K562 (cell line): Measurements from ENCODE around the gene ACOT13. TPM values are rescaled to one million over a fixed set of nuclear protein-coding genes. Genes with fewer than 3 reads are reported as not detected.

ENCODE experiments used
- ATAC-seq: fragments of 200-7000 bp; cut with Tn5 transposase; 3 replicates; pipeline ENCODE4 v1.9.1; 2020; ENCODE audit warnings: moderate library complexity
- BruUV-seq: library from RNA; stranded (reverse); fragments of 400-500 nt; replicated peaks from 2 replicates; lab custom pipeline; 2021; lab: Mats Ljungman, UMichigan
- CTCF ChIA-PET: fragments of 300-600 bp; formaldehyde crosslinking; extraction: SDS; loops from one replicate; lab custom pipeline; 2021; ENCODE audit warnings: low intra/inter-chr PET ratio; lab: Yijun Ruan, JAX
- POLR2A ChIA-PET: fragments of 300-600, 350-650 bp; sonication (Branson Sonifier 250); formaldehyde crosslinking; extraction: SDS; loops from one replicate; lab custom pipeline; 2021; ENCODE audit warnings: antibody characterized with exemption, inconsistent platforms; lab: Yijun Ruan, JAX
- DNase-seq, 4 experiments: peaks; one replicate each; pipeline versions ENCODE4 v3.0.0 to v3.0.0-alpha.2; 2011 to 2018; ENCODE audit warnings: low spot score in 3 of 4, mixed read lengths in 3 of 4; ENCODE audit errors: extremely low read depth in 1 of 4
- FAIRE-seq: peaks from 2 replicates; lab custom pipeline; 2011; peaks lifted over from hg19 to GRCh38; lab: Jason Lieb, UNC
- H2AFZ ChIP-seq: 2 replicates; pipeline ENCODE4 v1.6.0; 2011; ENCODE audit warnings: low read depth, low read length, control low read depth, inconsistent platforms
- H3K27ac ChIP-seq: fragments of 200-600 bp; 3 replicates; pipeline ENCODE4 v1.8.0; 2011; ENCODE audit warnings: low read depth, mild to moderate bottlenecking, control low read depth, inconsistent platforms, low read length, moderate library complexity, mixed read lengths; ENCODE audit errors: extremely low read depth
- H3K27me3 ChIP-seq, 2 experiments: fragments of 300-600 bp in 1 of 2; 2 replicates in 1 of 2; 3 replicates in 1 of 2; pipeline versions ENCODE4 v1.6.0 to v1.8.0; 2011; ENCODE audit warnings: inconsistent platforms in 2 of 2, low read length in 2 of 2, mild to moderate bottlenecking in 1 of 2, mixed read lengths in 1 of 2, moderate library complexity in 1 of 2; ENCODE audit not compliant: control insufficient read depth in 2 of 2, insufficient read depth in 2 of 2
- H3K36me3 ChIP-seq: fragments of 300-600 bp; 3 replicates; pipeline ENCODE4 v1.8.0; 2011; ENCODE audit warnings: mild to moderate bottlenecking, low read length, inconsistent platforms; ENCODE audit not compliant: control insufficient read depth, insufficient read depth
- H3K4me1 ChIP-seq, 2 experiments: fragments of 200-600 bp in 1 of 2; replicated peaks in 1 of 2; 2 replicates in 1 of 2; 3 replicates in 1 of 2; pipeline versions ENCODE4 v1.5.1 to v1.8.0; 2011; ENCODE audit warnings: inconsistent platforms in 2 of 2, low read length in 2 of 2, mild to moderate bottlenecking in 1 of 2, mixed read lengths in 1 of 2, moderate library complexity in 1 of 2; ENCODE audit not compliant: control insufficient read depth in 2 of 2, insufficient read depth in 2 of 2
- H3K4me2 ChIP-seq: 2 replicates; pipeline ENCODE4 v1.6.1; 2011; ENCODE audit warnings: low read length, control low read depth, inconsistent platforms, mixed read lengths; ENCODE audit not compliant: insufficient read depth
- H3K4me3 ChIP-seq: fragments of 200-600 bp; sonication (generic), shearing (Covaris generic); 2 replicates; pipeline ENCODE4 v1.5.1; 2016; ENCODE audit warnings: control low read depth, inconsistent platforms
- H3K79me2 ChIP-seq: fragments of 200-600 bp; 3 replicates; pipeline ENCODE4 v1.8.0; 2011; ENCODE audit warnings: low read length, inconsistent platforms; ENCODE audit not compliant: control insufficient read depth, insufficient read depth
- H3K9ac ChIP-seq, 2 experiments: 2 replicates each; pipeline versions ENCODE4 v1.6.0 to v1.6.1; 2011; ENCODE audit warnings: low read depth in 2 of 2, low read length in 2 of 2, control low read depth in 1 of 2, inconsistent platforms in 1 of 2, mild to moderate bottlenecking in 1 of 2, mixed read lengths in 1 of 2; ENCODE audit not compliant: insufficient read depth in 1 of 2
- H3K9me1 ChIP-seq: one replicate; pipeline ENCODE4 v1.6.0; 2011; ENCODE audit warnings: inconsistent platforms, mild to moderate bottlenecking, low read length, moderate library complexity; ENCODE audit not compliant: control insufficient read depth, insufficient read depth
- H3K9me3 ChIP-seq: replicated peaks from 2 replicates; pipeline ENCODE4 v1.5.1; 2011; ENCODE audit warnings: low read depth, low read length, inconsistent platforms; ENCODE audit not compliant: control insufficient read depth, insufficient read depth
- H4K20me1 ChIP-seq: replicated peaks from 2 replicates; pipeline ENCODE4 v1.6.1; 2011; ENCODE audit warnings: low read length, inconsistent platforms, mixed read lengths; ENCODE audit not compliant: control insufficient read depth, insufficient read depth
- BRCA1 ChIP-seq, 2 experiments: fragments of 450-650 bp in 1 of 2; sonication (generic) in 1 of 2; formaldehyde crosslinking in 1 of 2; IDR thresholded peaks; 2 replicates each; pipeline versions ENCODE4 v1.5.0 to v1.6.1; 2017 to 2020; ENCODE audit warnings: mild to moderate bottlenecking in 1 of 2, missing genetic modification reagents in 1 of 2
- CBX3 ChIP-seq, 2 experiments: IDR thresholded peaks; 1 replicate in 1 of 2; 2 replicates in 1 of 2; pipeline ENCODE4 v1.6.1; 2012; ENCODE audit warnings: inconsistent platforms in 2 of 2, low read length in 2 of 2, borderline replicate concordance in 1 of 2, control low read depth in 1 of 2
- CHD1 ChIP-seq: fragments of 200-600 bp; sonication (generic); IDR thresholded peaks from one replicate; pipeline ENCODE4 v1.6.1; 2012; ENCODE audit warnings: mild to moderate bottlenecking, moderate library complexity, low read length, inconsistent platforms
- CREM ChIP-seq: IDR thresholded peaks from 2 replicates; pipeline ENCODE4 v1.6.1; 2014; ENCODE audit warnings: antibody characterized with exemption, low read depth
- ESRRB ChIP-seq: fragments of 250-450 bp; sonication (Bioruptor Pico); IDR thresholded peaks from 2 replicates; pipeline ENCODE4 v1.5.0; 2020; ENCODE audit warnings: mild to moderate bottlenecking, moderate library complexity, borderline replicate concordance
- MAFF ChIP-seq: IDR thresholded peaks from 2 replicates; pipeline ENCODE4 v1.6.1; 2012; ENCODE audit warnings: low read length, improper control_type of control experiment
- MYNN ChIP-seq, 2 experiments: sonication (generic); formaldehyde crosslinking in 1 of 2; IDR thresholded peaks; 2 replicates each; pipeline versions ENCODE4 v1.5.0 to v1.6.1; 2016 to 2020; ENCODE audit warnings: antibody characterized with exemption in 1 of 2, missing genetic modification reagents in 1 of 2
- NEUROD1 ChIP-seq: fragments of 150-350 bp; IDR thresholded peaks from 2 replicates; pipeline ENCODE4 v1.6.1; 2014; ENCODE audit warnings: borderline replicate concordance, low read length, low read depth; ENCODE audit not compliant: partially characterized antibody
- NFYB ChIP-seq: IDR thresholded peaks from 2 replicates; pipeline ENCODE4 v1.6.1; 2011; ENCODE audit warnings: mild to moderate bottlenecking, moderate library complexity; ENCODE audit not compliant: insufficient read length; ENCODE audit errors: extremely low read depth
- PCBP2 ChIP-seq: fragments of 200-400 bp; formaldehyde crosslinking; IDR thresholded peaks from 2 replicates; pipeline ENCODE4 v1.6.1; 2018; ENCODE audit warnings: low read length, low read depth, mild to moderate bottlenecking, moderate library complexity; ENCODE audit not compliant: poor library complexity, severe bottlenecking
- PKNOX1 ChIP-seq: fragments of 450-650 bp; IDR thresholded peaks from 2 replicates; pipeline ENCODE4 v1.6.1; 2016
- PML ChIP-seq: IDR thresholded peaks from 2 replicates; pipeline ENCODE4 v1.6.1; 2012; ENCODE audit warnings: low read length, inconsistent platforms
- POLR2A ChIP-seq: fragments of 450-650 bp; conservative IDR thresholded peaks from 2 replicates; pipeline ENCODE4 v1.6.1; 2016
- POLR2AphosphoS2 ChIP-seq: IDR thresholded peaks from 2 replicates; pipeline ENCODE4 v1.6.1; 2012; ENCODE audit warnings: low read length, improper control_type of control experiment
- SUPT5H ChIP-seq: fragments of 450-650 bp; IDR thresholded peaks from 2 replicates; pipeline ENCODE4 v1.6.1; 2016
- ZBTB1 ChIP-seq: sonication (generic); formaldehyde crosslinking; IDR thresholded peaks from 2 replicates; pipeline ENCODE4 v1.8.1; 2023; ENCODE audit warnings: missing genetic modification reagents, low read depth, mild to moderate bottlenecking, borderline replicate concordance
- ZBTB7A ChIP-seq: IDR thresholded peaks from 2 replicates; pipeline ENCODE4 v1.6.1; 2011; ENCODE audit warnings: low read depth, mild to moderate bottlenecking, low read length, moderate library complexity, borderline replicate concordance; ENCODE audit not compliant: control insufficient read depth
- ZFP1 ChIP-seq: fragments of 450-650 bp; formaldehyde crosslinking; IDR thresholded peaks from 2 replicates; pipeline ENCODE4 v1.4.0; 2020; ENCODE audit warnings: mild to moderate bottlenecking, mixed read lengths
- ZKSCAN8 ChIP-seq: fragments of 200-800 bp; sonication (Bioruptor generic); IDR thresholded peaks from 2 replicates; pipeline ENCODE4 v1.6.1; 2016; ENCODE audit warnings: missing genetic modification characterization, missing compliant biosample characterization
- ZNF445 ChIP-seq: fragments of 250-450 bp; sonication (Bioruptor Pico); IDR thresholded peaks from 2 replicates; pipeline ENCODE4 v1.4.0; 2020; ENCODE audit warnings: low read depth, mild to moderate bottlenecking, moderate library complexity
- WGBS: fragments of 100-300 bp; shearing (Covaris generic); methylation state at CpG from one replicate; pipeline ENCODE4 v1.1.6; 2016; ENCODE audit warnings: low coverage, mixed read lengths; ENCODE audit not compliant: insufficient coverage; ENCODE audit errors: missing lambda C conversion rate; 5-methylcytosine and 5-hydroxymethylcytosine counted together
- in situ Hi-C: fragments of 300-500 bp; cut with MboI; formaldehyde crosslinking; loops from 4 replicates; pipeline ENCODE4 v1.15.0; 2018; ENCODE audit warnings: inconsistent platforms, mixed read lengths
- intact Hi-C: fragments of 100-400 bp; cut with micrococcal nuclease; formaldehyde crosslinking; loops from 2 replicates; pipeline ENCODE4 v1.14.2; 2022
- polyA plus RNA-seq, 8 experiments: library from polyadenylated mRNA; depleted of rRNA in 4 of 8; stranded (reverse) in 5 of 8; unstranded in 3 of 8; fragments of >200 nt; fragmentation: Nextera tagmentation in 2 of 8; fragmentation: Illumina TruSeq in 1 of 8; extraction: Ambion mirVana in 2 of 8; extraction: Trizol in 1 of 8; gene quantifications; 2 replicates each; pipeline versions ENCODE4 v1.2.1 to v1.2.3, GENCODE V29; 2011 to 2014; ENCODE audit warnings: inconsistent platforms in 1 of 8, missing spikeins in 1 of 8
- total RNA-seq, 7 experiments: library from RNA; depleted of rRNA in 6 of 7; stranded (reverse); fragments of >200 nt in 6 of 7; fragmentation: Illumina TruSeq in 2 of 7; extraction: Trizol in 2 of 7; gene quantifications; 2 replicates each; pipeline versions ENCODE4 v1.2.1 to v1.2.3, GENCODE V29; 2011 to 2021; ENCODE audit warnings: low replicate concordance in 1 of 7

Gene ACOT13
- total and polyA plus RNA-seq, 9 of the 15 experiments (the other 6 are each of a cell fraction or from before 2014, with no cell fraction given), result 14.1 to 129 (median 65.7) TPM

GRCh38 chr6:24702720-24703282, 35.9 kb downstream of the ACOT13 start:
- POLR2A ChIA-PET, result interaction anchor here (0.6 to 4.6 kb wide), 9 partner anchors 10 to 143 kb away, joined by 3 to 31 read pairs (median 3); partner anchors contain the start of genes ACOT13, C6orf62 and TDP2
- 86% methylated on average over 4 of the region's 4 CpGs for WGBS
- Histone ChIP-seq H3K36me3 (peaks cover 84% of the 10 kb centered on the region), H3K79me2 (no peaks in the 10 kb centered on the region), H3K4me1 (no peaks in the 10 kb centered on the region), H2AFZ (no peak overlapping the region), H3K4me3 (no peak overlapping the region), H4K20me1 (0 out of 2 replicates have a peak, but pooled peaks cover 3% of the 10 kb centered on the region), H3K9me1 (no peaks in the 10 kb centered on the region), H3K4me2 (no peak overlapping the region), H3K27me3 (no peaks in the 10 kb centered on the region), H3K9me3 (no peaks in the 10 kb centered on the region), H3K9ac (no peak overlapping the region), H3K27ac (no peak overlapping the region)
- FAIRE-seq (no peak), ATAC-seq (peak; percentile 42), DNase-seq (no peak)
- intact Hi-C loops (no loop called here), in situ Hi-C loops (no loop called here)
- CTCF ChIA-PET, result no interaction called here
- BruUV-seq, result no TSS peak
- TF ChIP-seq ZBTB1 (CRISPR knock-in tag) (no peak), BRCA1 (IDR thresholded peaks at IDR 0.05) (no peak), BRCA1 (CRISPR knock-in tag; IDR thresholded peaks at IDR 0.05) (no peak), PKNOX1 (peak; percentile 45; the same call in 1 of the 2 replicates), CHD1 (no peak), ESRRB (0 out of 2 replicates have a peak, but pooled peaks have one; percentile 35), ZBTB7A (no peak), PCBP2 (no peak), NFYB (no peak), MYNN (IDR thresholded peaks at IDR 0.05) (0 out of 2 replicates have a peak, but pooled peaks have one; percentile 36), MYNN (CRISPR knock-in tag; IDR thresholded peaks at IDR 0.05) (no peak), SUPT5H (peak; percentile 35; the same call in 1 of the 2 replicates), CREM (no peak), CBX3 (IDR thresholded peaks at IDR 0.05; ENCODE audit: borderline replicate concordance in 1 of 2, low read length in 2 of 2) (no peak), POLR2AphosphoS2 (peak; percentile 57), MAFF (no peak), PML (0 out of 2 replicates have a peak, but pooled peaks have one; percentile 1), ZKSCAN8 (CRISPR knock-in tag) (no peak), ZNF445 (CRISPR knock-in tag) (no peak), NEUROD1 (no peak), POLR2A (peak; percentile 32), ZFP1 (CRISPR knock-in tag) (no peak)
